T-helper 1 cell treated with Interleukin-12 subunit alpha and Interleukin-12 subunit beta and Interleukin-4 antibody, amounts not matched to agents 30 μg/mL and 1 μg/mL, for 36 hours (primary cell): Measurements from ENCODE around the gene CAMK2D.
"Not testable (repeated sequence)": the region's sequence is repeated elsewhere in the genome, so short reads cannot be mapped to it uniquely, and the experiment has no call there.

Source experiments
- H3K27ac Mint-ChIP-seq: one replicate; pipeline ENCODE4 v1.8.0; 2021; ENCODE audit warnings: mild to moderate bottlenecking, mixed read lengths
- H3K27me3 Mint-ChIP-seq: one replicate; pipeline ENCODE4 v1.8.0; 2021; ENCODE audit warnings: low read depth, mixed read lengths
- H3K36me3 Mint-ChIP-seq: one replicate; pipeline ENCODE4 v1.8.0; 2021; ENCODE audit warnings: low read depth, mixed read lengths
- H3K4me1 Mint-ChIP-seq: one replicate; pipeline ENCODE4 v1.8.0; 2021; ENCODE audit warnings: low read depth, mixed read lengths
- H3K4me3 Mint-ChIP-seq: one replicate; pipeline ENCODE4 v1.8.0; 2021; ENCODE audit warnings: mild to moderate bottlenecking, moderate library complexity, mixed read lengths
- H3K9me3 Mint-ChIP-seq: one replicate; pipeline ENCODE4 v1.8.0; 2021; ENCODE audit warnings: mixed read lengths

Gene CAMK2D

GRCh38 chr4:113761620-113762185, at the start of gene CAMK2D:
TSS of gene CAMK2D (minus strand) at chr4:113761738. CDS start at chr4:113761068, 670 bp downstream.
- H3K9me3 Mint-ChIP-seq = no peaks in the 10 kb centered on the region
- peaks cover 24% of the 10 kb centered on the region for H3K36me3 Mint-ChIP-seq
- H3K27me3 Mint-ChIP-seq = peaks cover 5% of the 10 kb centered on the region
- H3K4me3 Mint-ChIP-seq = peak within 1 kb of the TSS; percentile 97
- peaks cover 36% of the 10 kb centered on the region for H3K4me1 Mint-ChIP-seq
- H3K27ac Mint-ChIP-seq = peak within 1 kb of the TSS; percentile 99

- Mint-ChIP-seq H3K4me1 (peaks cover 2% of the 10 kb centered on the region), H3K27ac (no peak overlapping the region), H3K36me3 (no peaks in the 10 kb centered on the region), H3K9me3 (no peaks in the 10 kb centered on the region), H3K4me3 (no peak overlapping the region), H3K27me3 (no peaks in the 10 kb centered on the region)
Measured at GRCh38 chr4:113810906-113811305, 49.4 kb upstream of the CAMK2D start.

GRCh38 chr4:113809311-113809710, 47.8 kb upstream of the CAMK2D start:
- Mint-ChIP-seq H3K27ac (no peak overlapping the region), H3K9me3 (no peaks in the 10 kb centered on the region), H3K4me3 (no peak overlapping the region), H3K27me3 (no peaks in the 10 kb centered on the region), H3K4me1 (no peaks in the 10 kb centered on the region), H3K36me3 (no peaks in the 10 kb centered on the region)

GRCh38 chr4:113806850-113807249, 45.3 kb upstream of the CAMK2D start:
- Mint-ChIP-seq H3K4me1 (no peaks in the 10 kb centered on the region), H3K27me3 (no peaks in the 10 kb centered on the region), H3K36me3 (peaks cover 3% of the 10 kb centered on the region), H3K4me3 (no peak overlapping the region), H3K27ac (no peak overlapping the region), H3K9me3 (peaks cover 5% of the 10 kb centered on the region)

- H3K9me3 Mint-ChIP-seq = peaks cover 8% of the 10 kb centered on the region
- peaks cover 3% of the 10 kb centered on the region for H3K36me3 Mint-ChIP-seq
- H3K27ac Mint-ChIP-seq = no peak overlapping the region
- H3K27me3 Mint-ChIP-seq = no peaks in the 10 kb centered on the region
- no peaks in the 10 kb centered on the region for H3K4me1 Mint-ChIP-seq
- H3K4me3 Mint-ChIP-seq = no peak overlapping the region
Measured at GRCh38 chr4:113801882-113802281, 40.3 kb upstream of the CAMK2D start.

- H3K27ac Mint-ChIP-seq, H3K36me3 Mint-ChIP-seq, H3K4me3 Mint-ChIP-seq, H3K4me1 Mint-ChIP-seq, H3K27me3 Mint-ChIP-seq: not testable (repeated sequence)
- peaks cover 37% of the 10 kb centered on the region for H3K9me3 Mint-ChIP-seq
Measured at GRCh38 chr4:113796381-113796780, 34.8 kb upstream of the CAMK2D start.

GRCh38 chr4:113790478-113790877, 28.9 kb upstream of the CAMK2D start:
- no peak overlapping the region for H3K4me3 Mint-ChIP-seq
- H3K4me1 Mint-ChIP-seq = no peaks in the 10 kb centered on the region
- H3K27ac Mint-ChIP-seq = no peak overlapping the region

GRCh38 chr4:113788888-113789287, 27.4 kb upstream of the CAMK2D start:
- Mint-ChIP-seq H3K9me3 (peaks cover 24% of the 10 kb centered on the region), H3K27me3 (no peaks in the 10 kb centered on the region), H3K4me3 (no peak overlapping the region), H3K4me1 (peaks cover 2% of the 10 kb centered on the region), H3K36me3 (no peaks in the 10 kb centered on the region), H3K27ac (no peak overlapping the region)

More at GRCh38 chr4:113790478-113790877, 28.9 kb upstream of the CAMK2D start:
- Mint-ChIP-seq H3K36me3 (no peaks in the 10 kb centered on the region), H3K27me3 (no peaks in the 10 kb centered on the region), H3K9me3 (peaks cover 34% of the 10 kb centered on the region)

- H3K27ac Mint-ChIP-seq = no peak overlapping the region
- no peaks in the 10 kb centered on the region for H3K36me3 Mint-ChIP-seq
- no peaks in the 10 kb centered on the region for H3K9me3 Mint-ChIP-seq
Measured at GRCh38 chr4:113785781-113786180, 24.2 kb upstream of the CAMK2D start.

GRCh38 chr4:113784497-113785250, 23.1 kb upstream of the CAMK2D start:
- H3K27ac Mint-ChIP-seq = no peak overlapping the region
- H3K36me3 Mint-ChIP-seq = no peaks in the 10 kb centered on the region
- no peak overlapping the region for H3K4me3 Mint-ChIP-seq
- no peaks in the 10 kb centered on the region for H3K27me3 Mint-ChIP-seq
- peaks cover 2% of the 10 kb centered on the region for H3K4me1 Mint-ChIP-seq
- no peaks in the 10 kb centered on the region for H3K9me3 Mint-ChIP-seq

More at GRCh38 chr4:113785781-113786180, 24.2 kb upstream of the CAMK2D start:
- peaks cover 2% of the 10 kb centered on the region for H3K4me1 Mint-ChIP-seq
- no peak overlapping the region for H3K4me3 Mint-ChIP-seq
- H3K27me3 Mint-ChIP-seq = no peaks in the 10 kb centered on the region

GRCh38 chr4:113783701-113784100, 22.2 kb upstream of the CAMK2D start:
- H3K27ac Mint-ChIP-seq = no peak overlapping the region
- no peaks in the 10 kb centered on the region for H3K36me3 Mint-ChIP-seq

GRCh38 chr4:113783289-113783688, 21.8 kb upstream of the CAMK2D start:
- Mint-ChIP-seq H3K36me3 (no peaks in the 10 kb centered on the region), H3K9me3 (no peaks in the 10 kb centered on the region), H3K27me3 (no peaks in the 10 kb centered on the region), H3K4me3 (no peak overlapping the region), H3K27ac (no peak overlapping the region), H3K4me1 (peaks cover 2% of the 10 kb centered on the region)

More at GRCh38 chr4:113783701-113784100, 22.2 kb upstream of the CAMK2D start:
- H3K4me3 Mint-ChIP-seq = no peak overlapping the region
- H3K27me3 Mint-ChIP-seq = no peaks in the 10 kb centered on the region
- H3K9me3 Mint-ChIP-seq = no peaks in the 10 kb centered on the region
- peaks cover 2% of the 10 kb centered on the region for H3K4me1 Mint-ChIP-seq

- Mint-ChIP-seq H3K4me3 (no peak overlapping the region), H3K27me3 (no peaks in the 10 kb centered on the region), H3K4me1 (peaks cover 2% of the 10 kb centered on the region), H3K36me3 (no peaks in the 10 kb centered on the region), H3K27ac (no peak overlapping the region), H3K9me3 (no peaks in the 10 kb centered on the region)
Measured at GRCh38 chr4:113781439-113782040, 20.0 kb upstream of the CAMK2D start.

GRCh38 chr4:113776679-113777078, 15.1 kb upstream of the CAMK2D start:
- no peaks in the 10 kb centered on the region for H3K36me3 Mint-ChIP-seq
- H3K9me3 Mint-ChIP-seq = no peaks in the 10 kb centered on the region
- H3K27me3 Mint-ChIP-seq = no peaks in the 10 kb centered on the region
- H3K27ac Mint-ChIP-seq = no peak overlapping the region
- peaks cover 8% of the 10 kb centered on the region for H3K4me1 Mint-ChIP-seq
- H3K4me3 Mint-ChIP-seq = no peak overlapping the region

- Mint-ChIP-seq H3K4me1 (peaks cover 9% of the 10 kb centered on the region), H3K4me3 (no peak overlapping the region), H3K9me3 (no peaks in the 10 kb centered on the region), H3K36me3 (no peaks in the 10 kb centered on the region), H3K27me3 (no peaks in the 10 kb centered on the region), H3K27ac (no peak overlapping the region)
Measured at GRCh38 chr4:113776016-113776415, 14.5 kb upstream of the CAMK2D start.
